Osteocyte (in vitro differentiated cells): ENCODE measurements around the gene SRRM4. TPM values are rescaled to one million over a fixed set of nuclear protein-coding genes. Genes with fewer than 3 reads are reported as not detected.

Experiments used
- DNase-seq: peaks from one replicate; pipeline ENCODE4 v3.0.0; 2021; ENCODE audit warnings: mixed read lengths; ENCODE audit not compliant: unreplicated experiment; ENCODE audit errors: extremely low spot score
- H3K27ac Mint-ChIP-seq: one replicate; pipeline ENCODE4 v1.8.0; 2021; ENCODE audit warnings: mild to moderate bottlenecking, mixed read lengths; ENCODE audit not compliant: unreplicated experiment
- H3K27me3 Mint-ChIP-seq: one replicate; pipeline ENCODE4 v1.8.0; 2021; ENCODE audit warnings: mixed read lengths; ENCODE audit not compliant: unreplicated experiment
- H3K36me3 Mint-ChIP-seq: one replicate; pipeline ENCODE4 v1.8.0; 2021; ENCODE audit warnings: mixed read lengths; ENCODE audit not compliant: unreplicated experiment
- H3K4me1 Mint-ChIP-seq: one replicate; pipeline ENCODE4 v1.8.0; 2021; ENCODE audit warnings: mixed read lengths; ENCODE audit not compliant: unreplicated experiment
- H3K4me3 Mint-ChIP-seq: one replicate; pipeline ENCODE4 v1.8.0; 2021; ENCODE audit warnings: mild to moderate bottlenecking, moderate library complexity, mixed read lengths; ENCODE audit not compliant: unreplicated experiment
- H3K9me3 Mint-ChIP-seq: one replicate; pipeline ENCODE4 v1.8.0; 2021; ENCODE audit warnings: mixed read lengths; ENCODE audit not compliant: unreplicated experiment
- total RNA-seq: library from RNA; stranded (reverse); gene quantifications from 2 replicates; pipeline ENCODE4 v1.2.1, GENCODE V29; 2021
- TF ChIP-seq, protein P1 (sequence below): fragments of 200-600 bp; sonication (generic); IDR thresholded peaks from 2 replicates; pipeline ENCODE4 v1.5.0; 2021; ENCODE audit warnings: antibody characterized with exemption, mild to moderate bottlenecking, moderate library complexity

The SRRM4 gene
- total RNA-seq, 1 donor from 2014 or later = not detected

- peaks cover 11% of the 10 kb centered on the region for H3K27me3 Mint-ChIP-seq
- TF ChIP-seq, protein P1, sequence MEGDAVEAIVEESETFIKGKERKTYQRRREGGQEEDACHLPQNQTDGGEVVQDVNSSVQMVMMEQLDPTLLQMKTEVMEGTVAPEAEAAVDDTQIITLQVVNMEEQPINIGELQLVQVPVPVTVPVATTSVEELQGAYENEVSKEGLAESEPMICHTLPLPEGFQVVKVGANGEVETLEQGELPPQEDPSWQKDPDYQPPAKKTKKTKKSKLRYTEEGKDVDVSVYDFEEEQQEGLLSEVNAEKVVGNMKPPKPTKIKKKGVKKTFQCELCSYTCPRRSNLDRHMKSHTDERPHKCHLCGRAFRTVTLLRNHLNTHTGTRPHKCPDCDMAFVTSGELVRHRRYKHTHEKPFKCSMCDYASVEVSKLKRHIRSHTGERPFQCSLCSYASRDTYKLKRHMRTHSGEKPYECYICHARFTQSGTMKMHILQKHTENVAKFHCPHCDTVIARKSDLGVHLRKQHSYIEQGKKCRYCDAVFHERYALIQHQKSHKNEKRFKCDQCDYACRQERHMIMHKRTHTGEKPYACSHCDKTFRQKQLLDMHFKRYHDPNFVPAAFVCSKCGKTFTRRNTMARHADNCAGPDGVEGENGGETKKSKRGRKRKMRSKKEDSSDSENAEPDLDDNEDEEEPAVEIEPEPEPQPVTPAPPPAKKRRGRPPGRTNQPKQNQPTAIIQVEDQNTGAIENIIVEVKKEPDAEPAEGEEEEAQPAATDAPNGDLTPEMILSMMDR = no peak
- no peaks in the 10 kb centered on the region for H3K4me1 Mint-ChIP-seq
- H3K36me3 Mint-ChIP-seq = no peaks in the 10 kb centered on the region
- DNase-seq = no peak
- no peak overlapping the region for H3K27ac Mint-ChIP-seq
- peaks cover 4% of the 10 kb centered on the region for H3K9me3 Mint-ChIP-seq
- no peak overlapping the region for H3K4me3 Mint-ChIP-seq
Measured at GRCh38 chr12:119158402-119158801, 177.1 kb downstream of the SRRM4 start.

DNA sequence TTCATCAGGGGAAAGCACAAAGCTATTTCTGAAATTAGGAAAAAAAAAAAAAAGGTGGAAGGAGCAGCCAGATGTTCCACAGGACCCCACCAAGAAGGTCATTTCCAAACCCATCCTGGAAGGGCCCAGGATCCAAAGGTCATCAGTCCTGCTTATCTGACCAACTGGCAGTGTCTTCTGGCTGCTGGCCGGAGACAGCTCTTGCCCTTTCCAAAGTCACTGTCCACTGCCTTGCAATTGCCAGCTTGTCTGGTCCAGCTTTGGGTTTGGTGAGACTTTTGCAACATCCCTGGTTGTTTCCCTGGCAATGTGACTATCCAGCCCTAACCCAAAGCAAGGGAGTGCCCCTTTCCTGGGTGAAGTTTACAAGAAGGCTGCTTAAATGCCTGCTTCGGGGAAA is 178.5 kb downstream of the SRRM4 start:
- no peak for DNase-seq
- no peaks in the 10 kb centered on the region for H3K36me3 Mint-ChIP-seq
- peaks cover 7% of the 10 kb centered on the region for H3K27me3 Mint-ChIP-seq
- TF ChIP-seq, protein P1 = no peak
- no peak overlapping the region for H3K4me3 Mint-ChIP-seq
- H3K27ac Mint-ChIP-seq = no peak overlapping the region
- H3K9me3 Mint-ChIP-seq = peaks cover 4% of the 10 kb centered on the region
- H3K4me1 Mint-ChIP-seq = no peaks in the 10 kb centered on the region

GRCh38 chr12:119167902-119168301 is 186.6 kb downstream of the SRRM4 start:
- no peak for DNase-seq
- Mint-ChIP-seq H3K27me3 (peaks cover 23% of the 10 kb centered on the region), H3K27ac (no peak overlapping the region), H3K4me3 (no peak overlapping the region), H3K36me3 (no peaks in the 10 kb centered on the region), H3K4me1 (no peaks in the 10 kb centered on the region), H3K9me3 (no peaks in the 10 kb centered on the region)
- TF ChIP-seq, protein P1 = no peak

DNA sequence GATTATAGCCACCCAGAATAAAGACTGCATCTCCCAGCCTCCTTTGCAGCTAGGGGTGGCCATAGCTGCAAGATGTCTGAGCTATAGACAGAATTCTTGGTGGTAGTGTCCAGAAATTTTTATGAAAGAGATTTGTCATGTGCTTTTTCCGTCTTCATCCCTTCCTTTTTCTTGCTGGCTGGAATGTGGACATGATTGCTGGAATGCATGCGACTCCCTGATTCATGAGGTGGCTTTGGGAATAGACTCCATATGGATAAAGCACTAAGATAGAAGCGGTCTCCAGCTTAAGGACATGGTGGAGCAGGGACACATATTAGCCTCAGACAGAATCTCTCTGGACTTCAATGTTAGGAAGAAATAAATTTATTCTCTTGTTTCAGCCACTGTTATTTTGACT is 187.4 kb downstream of the SRRM4 start:
- Mint-ChIP-seq H3K27me3 (peaks cover 23% of the 10 kb centered on the region), H3K4me3 (no peak overlapping the region), H3K4me1 (no peaks in the 10 kb centered on the region), H3K36me3 (no peaks in the 10 kb centered on the region), H3K9me3 (no peaks in the 10 kb centered on the region), H3K27ac (no peak overlapping the region)
- no peak for DNase-seq
- TF ChIP-seq, protein P1 = no peak

GRCh38 chr12:119169150-119169549 is 187.8 kb downstream of the SRRM4 start:
- no peaks in the 10 kb centered on the region for H3K9me3 Mint-ChIP-seq
- H3K27ac Mint-ChIP-seq = no peak overlapping the region
- no peak overlapping the region for H3K4me3 Mint-ChIP-seq
- H3K4me1 Mint-ChIP-seq = no peaks in the 10 kb centered on the region
- TF ChIP-seq, protein P1 = no peak
- peaks cover 23% of the 10 kb centered on the region for H3K27me3 Mint-ChIP-seq
- DNase-seq = no peak
- no peaks in the 10 kb centered on the region for H3K36me3 Mint-ChIP-seq
